CD4-positive, alpha-beta T cell treated with Interleukin-15 for 1 hour (primary cell): ENCODE measurements around the gene PRRT1.
"Not testable (repeated sequence)": the region's sequence is repeated elsewhere in the genome, so short reads cannot be mapped to it uniquely, and the experiment has no call there.

Source experiments
- DNase-seq: peaks from one replicate; pipeline ENCODE4 v3.0.0-alpha.2; 2020

PRRT1 gene

GRCh38 chr6:32149092-32149755 is 2.5 kb downstream of the PRRT1 start:
- peak; percentile 22 for DNase-seq

GRCh38 chr6:32148289-32149091 is 3.2 kb downstream of the PRRT1 start:
- peak; percentile 76 for DNase-seq

GRCh38 chr6:32147401-32148132 is 4.2 kb downstream of the PRRT1 start:
- no peak for DNase-seq

GRCh38 chr6:32146687-32147086 is 5.1 kb downstream of the PRRT1 start:
- DNase-seq: no peak

GRCh38 chr6:32146287-32146686 is 5.5 kb downstream of the PRRT1 start:
- DNase-seq: no peak

- DNase-seq: not testable (repeated sequence)
These were observed 7.5 kb downstream of the PRRT1 start for GRCh38 chr6:32144238-32144637.

- no peak for DNase-seq
These were observed 11.2 kb downstream of the PRRT1 start for GRCh38 chr6:32140420-32141046.

- DNase-seq: no peak
These were observed 12.1 kb downstream of the PRRT1 start for GRCh38 chr6:32139590-32139989.

- no peak for DNase-seq
These were observed 14.3 kb downstream of the PRRT1 start for GRCh38 chr6:32137454-32137853.

GRCh38 chr6:32133786-32134185 is 18.0 kb downstream of the PRRT1 start:
- DNase-seq: no peak

GRCh38 chr6:32132110-32132509 is 19.6 kb downstream of the PRRT1 start:
- DNase-seq: no peak

- DNase-seq: no peak
These were observed 20.2 kb downstream of the PRRT1 start for GRCh38 chr6:32131439-32131948.

- DNase-seq: no peak
These were observed 22.2 kb downstream of the PRRT1 start for GRCh38 chr6:32129297-32130088.

- no peak for DNase-seq
These were observed 22.9 kb downstream of the PRRT1 start for GRCh38 chr6:32128751-32129296.

- peak; percentile 100 for DNase-seq
These were observed 23.8 kb downstream of the PRRT1 start, which contains the start of gene ATF6B for GRCh38 chr6:32127717-32128592. ATF6B (minus strand) TSS chr6:32128246; CDS start chr6:32128207, 39 bp downstream.

- DNase-seq: no peak
These were observed 24.4 kb downstream of the PRRT1 start for GRCh38 chr6:32127409-32127716.

- DNase-seq: no peak
These were observed 24.9 kb downstream of the PRRT1 start for GRCh38 chr6:32126880-32127279.

- no peak for DNase-seq
These were observed 28.1 kb downstream of the PRRT1 start for GRCh38 chr6:32123681-32124080.

GRCh38 chr6:32120573-32121059 is 31.1 kb downstream of the PRRT1 start:
- DNase-seq: no peak

GRCh38 chr6:32118782-32119628 is 32.7 kb downstream of the PRRT1 start:
- DNase-seq: peak; percentile 73
